ENCODE measurements around the gene NPAT.

GRCh38 chr11:108198833-108199232 lies 23.6 kb downstream of the NPAT start:
- TF ChIP-seq BHLHE40 (IDR thresholded peaks at IDR 0.05; ENCODE audit: low read length), result no peak
- TF ChIP-seq MAFK (IDR thresholded peaks at IDR 0.05; ENCODE audit: low read length), result no peak
- no peak for TF ChIP-seq NCOA1 (IDR thresholded peaks at IDR 0.05; ENCODE audit: low read depth)
- TF ChIP-seq ATF6 (CRISPR knock-in tag; IDR thresholded peaks at IDR 0.05), result no peak
- no peak for TF ChIP-seq ZBTB11 (CRISPR knock-in tag; IDR thresholded peaks at IDR 0.05)
- TF ChIP-seq E2F4 (CRISPR knock-in tag; IDR thresholded peaks at IDR 0.05; ENCODE audit: low read depth), result no peak
- TF ChIP-seq ZNF263 (CRISPR knock-in tag; IDR thresholded peaks at IDR 0.05; ENCODE audit: borderline replicate concordance), result no peak

All from K562 (cell line).